Measurements from ENCODE around the gene KRTAP10-6. TPM values are rescaled to one million over a fixed set of nuclear protein-coding genes. Genes with fewer than 3 reads are reported as not detected.

Gene KRTAP10-6
- total and polyA plus RNA-seq, 2 of the 8 experiments (the other 6 are each of a cell fraction or from before 2014, with no cell fraction given) = 0.12 TPM; not detected in 1

DNA sequence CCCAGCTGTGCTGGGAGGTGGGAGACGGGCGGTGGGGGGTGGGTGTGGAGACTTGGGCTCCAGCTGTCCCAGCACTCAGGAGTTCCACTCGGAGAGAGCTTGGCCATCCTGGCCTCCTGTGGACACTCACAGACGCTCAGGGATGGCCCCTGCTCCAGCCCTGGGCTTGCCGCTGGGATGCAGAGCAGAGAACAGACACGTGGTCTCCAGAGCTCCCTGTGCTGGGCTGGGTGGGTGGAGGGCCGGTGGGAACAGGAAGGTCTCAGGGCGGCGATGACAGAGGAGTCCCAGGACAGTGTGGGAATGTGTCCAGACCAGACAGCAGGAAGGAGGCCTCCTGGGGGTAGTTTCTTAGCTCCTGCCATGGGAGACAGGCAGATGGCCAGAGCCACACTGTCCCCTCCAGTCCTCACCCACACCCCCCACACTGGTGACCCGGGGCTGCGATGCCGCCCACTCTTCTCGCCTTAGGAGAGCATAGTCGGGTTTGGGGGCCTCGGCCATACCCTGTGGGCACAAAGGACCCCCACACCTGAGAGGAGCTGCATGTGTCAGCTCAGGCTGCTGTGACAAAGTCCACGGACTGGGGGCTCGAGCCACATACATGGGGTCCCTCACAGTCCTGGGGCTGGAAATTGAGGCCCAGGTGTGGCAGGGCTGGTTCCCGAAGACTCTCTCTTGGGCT is 36.5 kb upstream of the KRTAP10-6 start:
- Histone ChIP-seq H3K79me2 (ENCODE audit: control insufficient read depth in 1 of 2, insufficient read depth in 2 of 2, low read length in 2 of 2) (no peaks in the 10 kb centered on the region), H3K18ac (ENCODE audit: extremely low read depth, low read length) (no peak overlapping the region), H2AFZ (ENCODE audit: low read length) (no peak overlapping the region), H3K9me3 (ENCODE audit: insufficient read depth in 2 of 2, low read depth in 1 of 2, low read length in 1 of 2) (peaks cover 9 to 13% of the 10 kb centered on the region in 2 experiments), H3K4me2 (ENCODE audit: insufficient read depth in 1 of 2, low read depth in 2 of 2, low read length in 2 of 2) (no peak overlapping the region), H3K23me2 (ENCODE audit: low read depth, low read length) (no peaks in the 10 kb centered on the region), H3K56ac (replicated peaks; ENCODE audit: insufficient read length, low read depth, low read length) (no peak overlapping the region), H4K91ac (replicated peaks; ENCODE audit: insufficient read length, low read length) (no peak overlapping the region), H3K23ac (ENCODE audit: insufficient read length) (no peak overlapping the region), H3K9ac (replicated peaks in 1 of 4; ENCODE audit: extremely low read depth in 1 of 4, low read depth in 3 of 4, low read length in 3 of 4) (no peak overlapping the region), H2BK120ac (replicated peaks; ENCODE audit: low read depth, low read length) (no peak overlapping the region), H3K4me3 (ENCODE audit: extremely low read depth in 1 of 4, insufficient read depth in 2 of 4, low read depth in 3 of 4, low read length in 4 of 4) (no peak overlapping the region), H2AK5ac (ENCODE audit: low read depth, low read length) (no peak overlapping the region), H3K14ac (ENCODE audit: insufficient read length) (no peak overlapping the region), H3K79me1 (ENCODE audit: low read depth, low read length) (no peaks in the 10 kb centered on the region), H3K4me1 (replicated peaks in 1 of 4; ENCODE audit: control insufficient read depth in 3 of 4, insufficient read depth in 4 of 4, low read length in 3 of 4) (no peaks in the 10 kb centered on the region; a peak in 1 of 7 replicates), H4K8ac (ENCODE audit: extremely low read depth, insufficient read depth, low read length) (no peak overlapping the region), H3K27me3 (replicated peaks in 1 of 4; ENCODE audit: control insufficient read depth in 3 of 4, extremely low read depth in 1 of 4, insufficient read depth in 3 of 4, low read length in 3 of 4) (no peaks in the 10 kb centered on the region), H3K36me3 (ENCODE audit: control insufficient read depth in 2 of 4, insufficient read depth in 4 of 4, low read length in 3 of 4) (no peaks in the 10 kb centered on the region), H2BK12ac (ENCODE audit: low read depth, low read length) (peak overlapping the region; percentile 68; the same call in 1 of the 2 replicates), H2BK15ac (ENCODE audit: low read length) (0 out of 2 replicates have a peak overlapping the region, but pooled peaks have one; percentile 46), H3K27ac (ENCODE audit: low read depth, low read length) (no peak overlapping the region), H4K5ac (ENCODE audit: insufficient read length, low read depth, low read length) (no peak overlapping the region), H4K20me1 (replicated peaks in 1 of 2; ENCODE audit: control insufficient read depth in 1 of 2, insufficient read depth in 2 of 2, low read length in 2 of 2) (no peaks in the 10 kb centered on the region), H2BK5ac (ENCODE audit: low read depth, low read length) (no peak overlapping the region), H3K4ac (replicated peaks; ENCODE audit: insufficient read length, low read depth, low read length) (no peak overlapping the region), H2BK20ac (ENCODE audit: low read length) (no peak overlapping the region)
- 87% methylated on average over 16 of the region's 18 CpGs; no CpG with 5 or more reads in 1 of the 2 experiments for WGBS, 2 experiments (ENCODE audit: extremely low coverage in 1 of 2, insufficient coverage in 1 of 2, insufficient read length in 1 of 2, insufficient replicate concordance in 2 of 2, low coverage in 1 of 2, low lambda C conversion rate in 2 of 2, missing lambda C conversion rate in 1 of 2)
- TF ChIP-seq KDM5A (IDR thresholded peaks at IDR 0.05; ENCODE audit: low read length) = no peak
- TF ChIP-seq SP4 (IDR thresholded peaks at IDR 0.05; ENCODE audit: low read length) = no peak
- no peak for TF ChIP-seq ASH2L (IDR thresholded peaks at IDR 0.05; ENCODE audit: low read length)
- TF ChIP-seq RBBP5 (IDR thresholded peaks at IDR 0.05; ENCODE audit: borderline replicate concordance, low read depth, low read length) = no peak
- FAIRE-seq (no peak), DNase-seq (ENCODE audit: low read depth in 1 of 2, low spot score in 2 of 2) (no peak)
- CTCF ChIA-PET (ENCODE audit: partially characterized antibody) = interaction anchor here (0.6 kb wide), 1 partner anchor 92 kb away, joined by 3 read pairs; no protein-coding TSS in a partner anchor
- POLR2A ChIA-PET (ENCODE audit: partially characterized antibody) = no interaction called here
